Eye (tissue), 1 donor: ENCODE results near the gene MICAL2.
A peak's percentile ranks its signal among the peaks of the same experiment; 100 is the strongest.

Source experiments
- DNase-seq: peaks from one replicate; pipeline ENCODE4 v3.0.0-alpha.2; 2015

The MICAL2 gene

DNA sequence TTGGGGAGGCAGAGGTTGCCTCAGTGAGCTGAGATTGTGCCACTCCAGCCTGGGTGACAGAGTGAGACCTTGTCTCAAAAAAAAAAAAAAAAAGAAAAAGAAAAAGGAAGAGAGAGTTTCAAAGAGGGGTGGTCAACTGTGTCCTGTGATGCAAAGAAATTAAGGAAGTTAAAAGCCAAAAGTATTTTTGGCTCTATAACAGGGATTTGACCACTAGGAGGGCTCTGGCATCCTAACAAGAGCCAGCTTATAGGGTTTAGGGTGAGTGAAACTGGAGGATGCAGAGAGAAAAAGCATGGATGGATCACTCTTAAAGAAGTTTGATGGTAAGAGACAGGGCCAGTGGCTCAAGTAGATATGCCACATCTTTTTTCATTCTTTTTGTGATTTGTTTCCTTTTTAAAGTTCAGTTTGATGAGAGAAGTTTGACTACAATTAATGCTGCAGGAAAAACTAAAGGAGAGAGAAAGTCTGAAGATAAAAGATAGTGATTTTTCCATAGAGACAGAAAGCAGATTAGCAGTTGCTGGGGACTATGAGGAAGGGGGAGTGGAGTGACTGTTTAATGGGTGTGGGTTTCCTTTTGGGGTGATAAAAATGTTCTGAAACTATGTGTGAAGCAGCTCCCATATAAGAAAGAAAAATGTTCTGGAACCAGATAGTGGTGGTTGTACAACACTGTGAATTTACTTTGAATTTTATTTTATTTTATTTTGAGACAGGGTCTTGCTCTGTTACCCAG, 11.1 kb upstream of the MICAL2 start:
- DNase-seq, result no peak

GRCh38 chr11:12100429-12100828, 10.0 kb upstream of the MICAL2 start:
- no peak for DNase-seq

- peak; percentile 18 for DNase-seq
Measured at GRCh38 chr11:12100841-12101242, 9.5 kb upstream of the MICAL2 start.

DNA sequence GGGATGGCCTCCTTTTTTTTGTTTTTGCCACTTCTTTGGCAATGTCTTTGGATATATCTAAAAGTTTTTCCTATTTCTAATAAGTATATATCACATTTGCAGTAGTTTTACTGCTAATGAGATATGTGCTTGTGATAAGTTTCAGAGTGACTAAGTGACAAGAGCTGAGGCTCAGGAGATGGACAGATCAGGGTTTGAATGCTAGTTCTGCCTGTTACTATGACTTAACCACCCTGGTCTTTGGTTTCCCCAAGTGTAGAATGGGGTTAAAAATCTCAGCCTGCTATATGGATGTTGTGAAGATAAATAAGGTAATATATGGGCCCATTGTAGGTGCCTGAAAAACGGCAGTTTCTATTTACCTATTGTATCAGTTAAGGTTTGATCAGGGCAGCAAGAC, 9.1 kb upstream of the MICAL2 start:
- DNase-seq, result no peak

GRCh38 chr11:12102588-12103410, 7.6 kb upstream of the MICAL2 start:
- DNase-seq, result no peak

- no peak for DNase-seq
Measured at GRCh38 chr11:12103411-12104225, 6.8 kb upstream of the MICAL2 start.

DNA sequence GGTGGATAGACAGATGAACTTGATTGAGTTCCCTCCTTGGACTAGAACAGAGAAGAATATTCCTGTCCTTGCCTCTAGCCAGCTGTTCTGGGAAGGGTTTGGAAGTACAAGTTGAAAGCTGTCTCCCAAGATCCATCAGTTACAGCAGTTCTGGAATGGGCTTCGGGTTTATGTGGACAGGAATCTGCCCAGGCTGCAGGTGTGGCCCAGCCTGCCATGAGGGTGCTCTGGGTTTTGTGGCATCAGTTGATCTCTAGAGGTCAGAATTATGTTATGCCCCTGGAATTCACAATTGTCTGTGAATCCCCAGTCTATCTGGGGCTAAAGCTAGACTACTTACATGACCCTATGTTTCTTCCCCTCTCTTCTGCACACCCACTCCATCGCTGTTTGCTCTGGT, 4.9 kb upstream of the MICAL2 start:
- DNase-seq, result no peak

GRCh38 chr11:12106101-12106500, 4.3 kb upstream of the MICAL2 start:
- DNase-seq, result no peak

GRCh38 chr11:12106501-12106900, 3.9 kb upstream of the MICAL2 start:
- no peak for DNase-seq

- DNase-seq, result no peak
Measured at GRCh38 chr11:12108875-12109453, 1.4 kb upstream of the MICAL2 start.

DNA sequence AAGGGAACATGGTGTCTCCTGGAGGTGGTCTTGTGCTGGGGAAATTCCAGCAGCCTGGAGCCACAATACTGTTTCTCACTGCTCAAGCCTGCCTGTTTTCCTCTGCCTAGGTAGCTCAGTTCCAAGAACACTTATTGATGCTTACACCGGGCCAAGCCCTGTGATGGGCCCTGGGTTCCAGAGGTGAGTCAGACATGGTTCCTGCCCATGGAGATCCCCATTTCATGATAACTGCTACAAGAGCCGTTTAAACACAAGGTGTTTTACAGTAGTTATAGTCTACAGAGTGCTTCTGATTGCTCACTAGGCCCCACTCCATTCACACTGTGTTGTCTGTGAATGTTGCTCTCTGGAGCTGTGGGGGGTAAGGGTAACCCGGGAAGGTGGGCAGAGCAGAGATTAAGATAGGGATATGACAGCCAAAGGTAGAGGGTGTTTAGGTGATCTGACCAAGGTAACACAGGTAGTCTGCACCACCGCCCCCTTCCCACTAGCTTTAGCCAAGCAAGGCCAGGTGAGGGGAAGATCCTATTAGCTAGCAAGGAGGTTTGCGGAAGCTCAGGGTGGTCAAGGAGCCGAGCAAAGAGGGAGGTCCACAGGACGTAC, 696 bp upstream of the MICAL2 start:
- DNase-seq, result no peak

DNA sequence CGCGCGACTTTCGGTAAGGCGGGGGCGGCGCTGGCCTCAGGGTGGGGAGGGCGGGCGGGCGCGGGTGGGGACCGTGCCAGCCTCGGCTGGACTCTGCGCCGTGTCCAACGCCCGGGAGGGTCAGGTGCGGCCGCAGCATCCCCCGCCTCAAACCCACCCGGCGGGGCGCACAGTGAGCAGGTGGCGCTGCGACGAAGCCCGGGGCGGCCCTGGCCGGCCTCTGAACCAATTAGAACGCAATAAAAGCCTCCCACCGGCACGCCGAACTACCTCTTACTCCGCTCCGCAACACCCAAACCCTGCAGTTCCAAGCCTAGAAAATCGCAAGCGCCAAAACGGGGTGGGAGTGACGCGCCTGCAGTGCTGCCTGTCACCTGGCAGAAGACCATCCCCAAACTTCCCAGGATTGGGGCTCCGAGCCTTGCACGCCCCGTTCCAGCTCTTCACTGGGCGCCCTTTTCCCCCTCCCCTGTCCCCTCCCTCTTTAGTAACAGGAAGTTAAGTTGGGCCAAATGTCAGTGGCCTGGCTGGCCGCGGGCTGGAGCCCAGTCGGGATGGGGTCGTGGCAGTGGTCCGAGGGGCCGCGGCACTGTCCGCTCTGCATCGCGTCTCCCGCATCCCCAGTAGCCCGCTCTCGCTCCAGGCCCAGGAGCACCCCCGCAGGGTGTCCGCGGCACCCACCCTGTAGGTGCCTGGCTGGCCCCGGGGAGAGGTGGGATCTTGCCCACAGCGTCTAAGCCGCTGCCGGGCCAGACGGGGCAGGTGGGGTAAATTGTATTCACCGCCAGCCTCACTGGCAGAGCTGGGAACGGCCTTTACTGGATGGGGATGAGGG, 541 bp downstream of the MICAL2 start:
- peak; percentile 62 for DNase-seq

DNA sequence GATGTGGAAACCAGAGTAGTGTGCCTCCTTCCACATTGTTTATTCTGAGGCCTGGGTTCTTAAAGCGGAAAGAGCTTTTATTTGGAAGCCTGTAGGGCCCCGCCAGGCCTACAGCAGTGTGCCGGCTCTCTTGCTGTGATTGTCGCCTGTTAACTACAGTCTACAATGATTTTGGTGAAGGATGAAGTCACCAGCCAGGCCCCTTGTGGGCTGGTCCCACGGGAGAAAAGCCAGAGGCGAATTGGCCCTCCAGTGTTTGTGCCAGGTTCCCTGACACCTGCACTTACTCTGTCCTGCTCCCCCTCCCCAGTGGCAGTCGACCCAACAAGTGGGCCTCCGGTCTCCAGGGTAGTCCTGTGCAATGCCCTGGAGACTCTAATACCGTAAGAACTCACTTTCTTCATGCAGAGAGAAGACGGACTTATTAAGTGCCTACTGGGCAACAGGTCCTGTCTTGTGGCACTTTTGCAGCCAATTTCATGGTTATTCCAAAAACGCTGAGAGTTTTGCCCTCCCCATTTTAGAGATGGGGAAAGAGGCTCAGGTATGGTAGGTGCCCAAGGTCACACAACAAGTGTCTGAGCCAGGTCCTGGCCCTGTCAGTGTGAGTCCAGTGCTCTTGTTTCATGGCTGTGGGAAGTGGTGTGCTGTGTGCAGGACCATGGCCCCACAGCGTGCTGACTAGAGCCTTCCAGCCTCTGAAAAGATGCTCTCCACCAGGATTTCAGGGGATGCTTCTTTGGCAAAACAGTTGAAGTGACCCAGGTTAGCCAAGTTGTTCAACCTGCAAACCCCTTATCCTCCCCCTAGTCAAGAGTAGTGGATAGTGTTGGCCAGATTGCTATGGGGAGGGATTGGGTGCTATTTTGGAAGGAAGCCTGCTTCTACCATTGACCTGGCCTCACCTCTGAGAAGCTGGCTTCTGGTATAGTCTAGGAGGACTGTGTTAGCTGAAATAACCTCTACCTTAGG, 1.4 kb downstream of the MICAL2 start:
- DNase-seq, result no peak

DNA sequence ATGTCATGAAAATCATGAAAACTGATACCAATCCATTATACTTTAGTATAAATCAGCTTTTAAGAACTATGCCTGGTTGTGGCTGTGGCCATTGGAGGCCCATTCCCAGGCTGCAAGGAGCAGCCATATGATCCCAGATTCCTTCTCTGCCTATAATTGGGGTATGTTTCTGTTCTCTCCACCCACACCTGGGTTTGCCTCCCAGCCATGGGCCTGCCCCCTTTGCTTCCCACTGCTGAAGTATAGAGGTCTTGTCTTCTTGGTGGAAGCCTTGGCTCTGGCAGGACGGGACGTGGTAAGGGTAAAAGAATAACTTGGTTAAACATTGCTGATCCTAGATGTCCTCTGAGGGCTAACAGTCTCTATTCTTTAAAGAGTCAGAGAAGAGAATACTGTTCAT, 2.4 kb downstream of the MICAL2 start:
- DNase-seq, result no peak

DNA sequence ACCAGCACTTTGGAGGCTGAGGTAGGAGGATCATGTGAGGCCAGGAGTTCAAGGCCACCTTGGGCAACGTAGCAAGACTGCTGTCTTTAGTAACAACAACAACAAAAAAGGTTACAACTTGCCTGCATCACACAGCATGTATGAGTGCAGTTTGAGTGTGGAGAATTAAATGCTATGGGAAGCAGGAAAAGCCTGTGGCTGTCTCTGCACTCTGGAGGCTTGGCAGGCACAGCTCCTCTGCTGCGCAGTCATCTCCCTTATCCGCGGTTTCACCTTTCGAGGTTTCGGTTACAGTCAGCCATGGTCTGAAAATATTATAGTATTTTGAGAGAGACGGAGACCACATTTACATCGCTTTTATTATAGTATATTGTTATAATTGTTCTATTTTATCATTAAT, 2.9 kb downstream of the MICAL2 start:
- no peak for DNase-seq

DNA sequence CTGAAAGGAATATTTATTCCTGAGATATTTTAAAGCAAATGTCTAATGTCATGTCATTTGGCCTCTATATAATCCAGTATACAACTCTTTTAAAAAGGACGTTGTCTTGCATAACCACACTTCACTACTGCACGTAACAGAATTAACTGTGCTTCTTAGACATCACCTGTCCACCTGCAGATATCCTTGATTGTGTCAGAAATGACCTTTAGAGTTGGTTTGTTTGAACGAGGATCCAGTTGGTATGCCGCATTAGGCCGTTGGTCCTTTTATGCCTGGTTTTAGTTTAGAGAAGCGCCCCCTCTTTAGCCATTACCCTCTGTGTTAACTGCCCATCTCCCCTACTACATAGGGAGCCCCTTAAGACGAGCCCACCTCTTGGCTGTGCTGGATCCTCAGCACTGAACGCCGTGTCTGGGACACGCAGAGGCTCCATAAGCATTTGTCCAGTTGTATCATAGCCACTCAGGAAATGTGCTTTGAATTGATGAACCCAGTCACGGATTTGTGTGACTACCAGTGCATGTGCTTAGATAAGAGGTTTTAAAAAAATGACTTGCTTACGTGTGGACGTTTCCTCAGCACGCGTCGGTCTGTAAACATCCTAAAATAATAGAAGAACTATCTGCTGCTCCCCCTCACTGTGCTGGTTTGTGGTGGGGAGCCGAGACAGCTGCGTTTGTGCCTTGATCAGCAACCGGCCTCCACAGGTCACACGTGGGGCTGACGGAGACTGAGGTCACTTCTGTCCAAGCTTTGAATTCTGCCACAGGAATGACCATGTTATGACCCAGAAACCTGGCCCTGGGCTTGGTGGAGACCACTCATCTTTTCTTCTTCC, 4.0 kb downstream of the MICAL2 start:
- no peak for DNase-seq

DNA sequence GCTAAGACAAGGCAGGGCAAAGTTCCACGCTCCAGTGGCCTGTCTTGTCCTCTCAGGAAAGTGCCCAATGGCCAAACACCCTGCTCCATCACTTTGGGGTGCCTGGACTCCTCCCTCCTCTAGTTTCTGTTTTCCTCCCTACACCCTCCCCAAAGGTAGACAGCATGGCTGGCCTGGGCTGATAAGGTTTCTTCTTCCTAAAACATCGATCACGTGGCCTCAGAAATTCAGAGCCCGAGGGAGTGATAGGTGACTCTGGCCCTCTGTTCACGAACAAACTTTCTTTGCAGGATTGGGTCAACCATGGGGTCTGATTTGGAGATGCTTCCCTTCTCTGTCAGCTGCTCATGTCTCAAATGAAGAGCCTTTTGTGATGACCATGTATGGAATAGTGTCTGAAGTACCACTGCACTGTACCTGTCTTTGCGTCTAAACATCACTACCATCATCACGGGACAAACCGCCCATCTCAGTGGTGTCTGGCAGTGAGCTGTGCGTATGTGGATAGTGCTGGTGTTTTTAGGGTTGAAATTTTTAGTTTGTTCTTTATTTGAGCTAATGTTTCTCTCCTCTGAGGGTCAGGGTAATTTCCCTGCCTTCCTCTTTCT, 6.1 kb downstream of the MICAL2 start:
- no peak for DNase-seq

- DNase-seq, result no peak
Measured at GRCh38 chr11:12117200-12117599, 6.8 kb downstream of the MICAL2 start.

DNA sequence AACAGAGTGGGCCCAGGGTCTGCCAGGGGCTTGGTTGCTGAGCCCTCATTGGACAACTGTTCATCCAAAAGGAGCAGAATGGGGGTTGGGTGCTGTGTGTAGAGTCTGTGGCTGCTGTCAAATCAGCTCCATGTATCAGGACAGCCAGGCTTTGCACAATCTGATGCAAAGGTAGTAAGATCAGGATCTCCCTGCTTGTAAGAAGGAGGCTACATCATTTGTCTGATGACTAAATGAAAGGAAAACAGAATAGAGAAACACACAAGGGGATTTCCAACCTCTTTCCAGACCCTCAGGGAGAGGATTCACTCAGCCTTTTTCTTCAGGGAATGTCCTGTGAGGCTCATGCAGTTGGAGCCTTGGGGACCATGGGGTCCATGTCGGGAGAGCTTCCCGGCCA, 7.2 kb downstream of the MICAL2 start:
- no peak for DNase-seq
